GM23338 (cell line): Measurements from ENCODE around the gene FAAH2.
"Not testable (repeated sequence)": the region's sequence is repeated elsewhere in the genome, so short reads cannot be mapped to it uniquely, and the experiment has no call there.

ENCODE experiments used
- EZH2 ChIP-seq: fragments of 200-600 bp; sonication (generic); IDR thresholded peaks from one replicate; pipeline ENCODE4 v1.8.0; 2017; ENCODE audit warnings: antibody characterized with exemption, mild to moderate bottlenecking, low read depth; ENCODE audit not compliant: unreplicated experiment
- TF ChIP-seq, protein P1 (sequence below), 2 experiments: fragments of 200-600 bp in 1 of 2; sonication (generic) in 1 of 2; conservative IDR thresholded peaks; 2 replicates each; pipeline versions ENCODE4 v1.5.1 to v1.6.1; 2016 to 2017; ENCODE audit warnings: antibody characterized with exemption in 2 of 2, low read depth in 2 of 2, mild to moderate bottlenecking in 2 of 2, moderate library complexity in 1 of 2

DNA sequence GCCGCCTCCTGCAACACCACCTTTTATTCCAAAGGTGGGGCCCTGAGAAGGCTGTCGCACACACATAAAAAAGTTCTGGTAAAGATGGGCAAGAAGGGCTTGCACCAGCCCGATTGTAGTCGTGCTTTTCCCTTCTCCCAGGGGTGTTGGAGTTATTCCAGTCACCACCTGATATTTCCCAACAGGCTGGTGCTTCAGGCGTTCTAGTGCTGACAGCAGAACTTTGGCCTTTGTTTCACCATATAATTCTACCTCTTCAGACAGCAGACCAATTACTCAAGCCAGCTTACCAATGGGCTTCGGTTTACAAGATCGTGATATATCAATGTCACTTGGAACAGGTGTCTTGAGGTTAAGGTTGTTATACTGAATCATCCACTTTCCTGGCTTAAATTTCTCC lies 107.7 kb downstream of the FAAH2 start:
- TF ChIP-seq, protein P1, sequence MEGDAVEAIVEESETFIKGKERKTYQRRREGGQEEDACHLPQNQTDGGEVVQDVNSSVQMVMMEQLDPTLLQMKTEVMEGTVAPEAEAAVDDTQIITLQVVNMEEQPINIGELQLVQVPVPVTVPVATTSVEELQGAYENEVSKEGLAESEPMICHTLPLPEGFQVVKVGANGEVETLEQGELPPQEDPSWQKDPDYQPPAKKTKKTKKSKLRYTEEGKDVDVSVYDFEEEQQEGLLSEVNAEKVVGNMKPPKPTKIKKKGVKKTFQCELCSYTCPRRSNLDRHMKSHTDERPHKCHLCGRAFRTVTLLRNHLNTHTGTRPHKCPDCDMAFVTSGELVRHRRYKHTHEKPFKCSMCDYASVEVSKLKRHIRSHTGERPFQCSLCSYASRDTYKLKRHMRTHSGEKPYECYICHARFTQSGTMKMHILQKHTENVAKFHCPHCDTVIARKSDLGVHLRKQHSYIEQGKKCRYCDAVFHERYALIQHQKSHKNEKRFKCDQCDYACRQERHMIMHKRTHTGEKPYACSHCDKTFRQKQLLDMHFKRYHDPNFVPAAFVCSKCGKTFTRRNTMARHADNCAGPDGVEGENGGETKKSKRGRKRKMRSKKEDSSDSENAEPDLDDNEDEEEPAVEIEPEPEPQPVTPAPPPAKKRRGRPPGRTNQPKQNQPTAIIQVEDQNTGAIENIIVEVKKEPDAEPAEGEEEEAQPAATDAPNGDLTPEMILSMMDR (conservative IDR thresholded peaks at IDR 0.05; ENCODE audit: low read depth in 2 of 2): not testable (repeated sequence)
- TF ChIP-seq EZH2: not testable (repeated sequence)
